GM18861 (cell line): Measurements from ENCODE around the gene ROR2.

Experiments
- ATAC-seq: cut with Tn5 transposase; IDR thresholded peaks from one replicate; pipeline ENCODE4 v1.9.1; 2021; ENCODE audit not compliant: unreplicated experiment

ROR2 gene

GRCh38 chr9:91724609-91725505 is 225.2 kb downstream of the ROR2 start:
- ATAC-seq = no peak

- no peak for ATAC-seq
Measured at GRCh38 chr9:91724068-91724440, 226.0 kb downstream of the ROR2 start.

GRCh38 chr9:91723420-91724067 is 226.5 kb downstream of the ROR2 start:
- ATAC-seq = no peak

- peak; percentile 77 for ATAC-seq
Measured at GRCh38 chr9:91720751-91721705, 229.0 kb downstream of the ROR2 start.

GRCh38 chr9:91720313-91720712 is 229.7 kb downstream of the ROR2 start:
- no peak for ATAC-seq

GRCh38 chr9:91718071-91718470 is 232.0 kb downstream of the ROR2 start:
- no peak for ATAC-seq

GRCh38 chr9:91716815-91717214 is 233.2 kb downstream of the ROR2 start:
- no peak for ATAC-seq

GRCh38 chr9:91716239-91716638 is 233.8 kb downstream of the ROR2 start:
- ATAC-seq = no peak

GRCh38 chr9:91714874-91715615 is 235.0 kb downstream of the ROR2 start:
- no peak for ATAC-seq

GRCh38 chr9:91714020-91714806 is 235.8 kb downstream of the ROR2 start:
- no peak for ATAC-seq

- ATAC-seq = no peak
Measured at GRCh38 chr9:91712811-91713210, 237.2 kb downstream of the ROR2 start.

GRCh38 chr9:91711755-91712601 is 238.1 kb downstream of the ROR2 start:
- ATAC-seq = peak; percentile 93

- ATAC-seq = no peak
Measured at GRCh38 chr9:91710158-91710557, 239.9 kb downstream of the ROR2 start.

- no peak for ATAC-seq
Measured at GRCh38 chr9:91705386-91705785, 244.6 kb downstream of the ROR2 start.

- no peak for ATAC-seq
Measured at GRCh38 chr9:91700475-91700874, 249.6 kb downstream of the ROR2 start.

- ATAC-seq = no peak
Measured at GRCh38 chr9:91698266-91698665, 251.8 kb downstream of the ROR2 start.

- no peak for ATAC-seq
Measured at GRCh38 chr9:91697201-91697600, 252.8 kb downstream of the ROR2 start.

GRCh38 chr9:91694081-91694870 is 255.8 kb downstream of the ROR2 start:
- no peak for ATAC-seq
